Smooth muscle cell (in vitro differentiated cells): Measurements from ENCODE around the gene ZNF687. TPM values are rescaled to one million over a fixed set of nuclear protein-coding genes. Genes with fewer than 3 reads are reported as not detected.
A peak's percentile ranks its signal among the peaks of the same experiment; 100 is the strongest.

Experiments used
- DNase-seq: peaks from one replicate; lab custom pipeline; 2025; ENCODE audit not compliant: unreplicated experiment; lab: John Stamatoyannopoulos, UW
- H2AFZ ChIP-seq: fragments of 200-600 bp; sonication (generic); 2 replicates; pipeline ENCODE4 v1.6.0; 2016; ENCODE audit warnings: antibody characterized with exemption, low read depth, mild to moderate bottlenecking
- H3F3A ChIP-seq: fragments of 200-600 bp; sonication (generic); 2 replicates; pipeline ENCODE4 v1.6.0; 2017; ENCODE audit warnings: antibody characterized with exemption, low read depth
- H3K27ac ChIP-seq: fragments of 200-600 bp; sonication (generic); 2 replicates; pipeline ENCODE4 v1.5.1; 2016; ENCODE audit warnings: low read depth, mild to moderate bottlenecking
- H3K27me3 ChIP-seq: fragments of 200-600 bp; sonication (generic); 2 replicates; pipeline ENCODE4 v1.6.1; 2016; ENCODE audit warnings: low read depth, mild to moderate bottlenecking
- H3K36me3 ChIP-seq: fragments of 200-600 bp; sonication (generic); 2 replicates; pipeline ENCODE4 v1.5.1; 2016; ENCODE audit warnings: low read depth
- H3K4me1 ChIP-seq: fragments of 200-600 bp; sonication (generic); 2 replicates; pipeline ENCODE4 v1.5.1; 2016; ENCODE audit warnings: low read depth
- H3K4me2 ChIP-seq: fragments of 200-600 bp; sonication (generic); 2 replicates; pipeline ENCODE4 v1.6.0; 2016; ENCODE audit warnings: mild to moderate bottlenecking
- H3K4me3 ChIP-seq: fragments of 200-600 bp; sonication (generic); 2 replicates; pipeline ENCODE4 v1.5.1; 2016; ENCODE audit warnings: mild to moderate bottlenecking
- H3K79me2 ChIP-seq: fragments of 200-600 bp; sonication (generic); 2 replicates; pipeline ENCODE4 v1.6.0; 2016; ENCODE audit warnings: low read depth, mild to moderate bottlenecking
- H3K9ac ChIP-seq: fragments of 200-600 bp; sonication (generic); 2 replicates; pipeline ENCODE4 v1.6.0; 2016; ENCODE audit warnings: low read depth
- H3K9me3 ChIP-seq: fragments of 200-600 bp; sonication (generic); replicated peaks from 2 replicates; pipeline ENCODE4 v1.5.1; 2016; ENCODE audit warnings: low read depth
- H4K20me1 ChIP-seq: fragments of 200-600 bp; sonication (generic); 2 replicates; pipeline ENCODE4 v1.6.0; 2016; ENCODE audit warnings: low read depth
- CTCF ChIP-seq: fragments of 200-600 bp; sonication (generic); IDR thresholded peaks from 2 replicates; pipeline ENCODE4 v1.5.1; 2017; ENCODE audit warnings: borderline replicate concordance, mild to moderate bottlenecking, antibody characterized with exemption; ENCODE audit not compliant: insufficient read depth, poor library complexity, severe bottlenecking
- WGBS: methylation state at CpG from one replicate; pipeline ENCODE4 v1.1.7; 2016; ENCODE audit warnings: low lambda C conversion rate; 5-methylcytosine and 5-hydroxymethylcytosine counted together
- polyA plus RNA-seq: library from polyadenylated mRNA; unstranded; fragments of >200 nt; fragmentation: Nextera tagmentation; extraction: Ambion mirVana; gene quantifications from 2 replicates; pipeline ENCODE4 v1.2.1, GENCODE V29; 2016
- total RNA-seq: library from RNA; depleted of rRNA; stranded (reverse); fragments of >200 nt; gene quantifications from 2 replicates; pipeline ENCODE4 v1.2.3, GENCODE V29; 2014

Gene ZNF687
- total and polyA plus RNA-seq, 2 experiments from 2014 or later, result 2.4 to 10.7 TPM

GRCh38 chr1:151281225-151281968 is 702 bp upstream of the ZNF687 start:
- Histone ChIP-seq H3K36me3 (no peaks in the 10 kb centered on the region), H3K4me2 (peak overlapping the region; percentile 79), H3K4me3 (peak overlapping the region; percentile 84), H2AFZ (no peak overlapping the region), H4K20me1 (peaks cover 32% of the 10 kb centered on the region), H3K27ac (peak overlapping the region; percentile 93), H3K4me1 (peaks cover 13% of the 10 kb centered on the region), H3K9me3 (no peaks in the 10 kb centered on the region), H3F3A (no peaks in the 10 kb centered on the region), H3K27me3 (no peaks in the 10 kb centered on the region), H3K79me2 (peaks cover 22% of the 10 kb centered on the region), H3K9ac (peak overlapping the region; percentile 89)
- peak; percentile 4 for TF ChIP-seq CTCF
- WGBS, result 1% methylated on average over 47 of the region's 48 CpGs
- DNase-seq, result peak; percentile 96

DNA sequence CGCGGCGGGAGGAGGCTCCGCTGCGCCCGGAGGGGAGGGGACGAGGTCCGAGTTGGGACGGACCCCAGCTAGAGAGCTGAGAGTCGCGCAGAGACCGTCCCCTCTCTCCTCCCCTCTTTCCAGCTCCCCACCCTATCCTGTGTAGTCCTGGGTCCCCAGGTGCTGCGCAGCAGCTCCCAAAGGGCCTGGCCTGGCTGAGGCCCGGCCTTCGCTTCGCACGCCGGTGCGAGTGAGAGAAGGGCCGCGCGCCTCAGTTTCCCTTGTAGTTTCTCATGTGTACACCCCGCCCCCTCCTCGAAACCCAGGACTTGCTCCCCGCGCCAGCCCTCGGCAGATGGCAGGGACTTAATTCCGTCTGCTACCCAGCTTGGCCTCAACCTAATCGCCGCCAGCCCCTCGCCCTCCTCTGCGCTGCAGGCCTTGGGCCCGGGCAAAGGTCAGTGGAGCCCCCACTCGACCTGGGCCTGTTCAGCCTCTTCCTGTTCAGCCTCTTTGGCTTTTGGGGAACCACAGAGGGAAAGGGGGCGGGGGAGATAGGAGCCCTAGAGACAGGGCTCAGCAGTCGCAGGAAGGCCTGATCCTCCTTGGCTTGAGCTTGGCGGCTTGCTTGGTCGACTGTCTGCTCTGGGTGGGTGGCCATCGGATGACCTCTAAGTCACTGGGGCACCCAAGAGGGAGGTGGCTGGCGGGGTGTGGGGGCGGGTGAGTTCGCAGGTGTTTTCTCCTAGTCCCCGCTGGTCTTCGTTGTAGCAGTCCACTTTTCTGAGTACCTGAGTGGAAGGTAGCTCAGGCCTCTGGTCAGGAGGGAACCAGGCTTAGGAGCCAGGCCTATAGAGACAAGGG is 1.0 kb downstream of the ZNF687 start:
- H3K27ac ChIP-seq, result peak overlapping the region; percentile 93
- DNase-seq, result no peak
- WGBS, result 18% methylated on average over 40 of the region's 44 CpGs
- peaks cover 26% of the 10 kb centered on the region for H3K79me2 ChIP-seq
- peak overlapping the region; percentile 84 for H3K4me3 ChIP-seq
- H3K4me2 ChIP-seq, result peak overlapping the region; percentile 96
- H3K36me3 ChIP-seq, result no peaks in the 10 kb centered on the region
- no peak overlapping the region for H2AFZ ChIP-seq
- peak overlapping the region; percentile 89 for H3K9ac ChIP-seq
- H3K27me3 ChIP-seq, result no peaks in the 10 kb centered on the region
- H3K9me3 ChIP-seq, result no peaks in the 10 kb centered on the region
- peaks cover 48% of the 10 kb centered on the region for H4K20me1 ChIP-seq
- TF ChIP-seq CTCF, result no peak
- peaks cover 13% of the 10 kb centered on the region for H3K4me1 ChIP-seq
- H3F3A ChIP-seq, result no peaks in the 10 kb centered on the region

DNA sequence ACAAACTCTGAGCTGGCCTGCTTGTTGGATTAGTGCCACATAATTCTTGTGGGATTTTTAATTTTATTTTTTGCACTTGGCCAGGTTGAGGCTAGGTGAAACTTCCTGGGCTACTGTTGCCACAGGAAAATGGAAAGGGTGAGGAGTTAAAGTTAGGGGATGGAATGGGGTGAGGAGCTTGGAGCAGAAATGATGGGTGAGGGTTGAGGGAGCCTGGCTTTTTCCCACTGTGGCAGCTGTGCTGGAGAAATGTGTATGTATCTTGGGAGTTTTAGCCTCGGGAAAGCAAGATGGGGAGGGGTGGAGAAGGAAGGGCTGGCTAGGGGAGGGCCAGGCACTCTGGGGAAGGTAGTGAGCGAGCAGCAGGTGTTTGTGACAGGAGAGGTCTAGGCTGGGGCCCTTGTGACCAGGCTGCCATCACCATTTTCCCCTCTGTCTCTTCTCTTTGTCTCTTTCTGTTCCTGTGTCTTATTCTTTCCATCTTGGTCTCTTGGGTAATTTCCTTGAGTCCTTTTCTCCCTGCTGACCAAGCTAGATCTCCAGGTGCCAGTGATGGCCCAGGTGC is 2.0 kb downstream of the ZNF687 start:
- Histone ChIP-seq H3K9ac (no peak overlapping the region), H3K36me3 (no peaks in the 10 kb centered on the region), H3K4me2 (peak overlapping the region; percentile 96), H3K79me2 (peaks cover 26% of the 10 kb centered on the region), H4K20me1 (peaks cover 58% of the 10 kb centered on the region), H3K9me3 (no peaks in the 10 kb centered on the region), H2AFZ (no peak overlapping the region), H3K4me3 (no peak overlapping the region), H3K4me1 (peaks cover 13% of the 10 kb centered on the region), H3F3A (no peaks in the 10 kb centered on the region), H3K27me3 (no peaks in the 10 kb centered on the region), H3K27ac (no peak overlapping the region)
- no peak for DNase-seq
- 74% methylated on average over 2 of the region's 2 CpGs for WGBS
- TF ChIP-seq CTCF, result no peak
